Parathyroid adenoma (tissue), 2 donors: ENCODE measurements around the gene MGST2.
"Not testable (repeated sequence)": the region's sequence is repeated elsewhere in the genome, so short reads cannot be mapped to it uniquely, and the experiment has no call there.

Source experiments
- H2AFZ ChIP-seq: fragments of 300-600 bp; sonication (generic); one replicate; pipeline ENCODE4 v1.7.0; 2017; ENCODE audit warnings: antibody characterized with exemption, mild to moderate bottlenecking
- H3K27ac ChIP-seq: fragments of 300-600 bp; sonication (generic); one replicate; pipeline ENCODE4 v1.7.0; 2017
- H3K27me3 ChIP-seq: fragments of 300-600 bp; sonication (generic); one replicate; pipeline ENCODE4 v1.7.0; 2017; ENCODE audit warnings: low read length; ENCODE audit not compliant: control insufficient read depth, insufficient read depth
- H3K36me3 ChIP-seq: fragments of 300-600 bp; sonication (generic); one replicate; pipeline ENCODE4 v1.7.0; 2017; ENCODE audit warnings: low read length; ENCODE audit not compliant: control insufficient read depth, insufficient read depth
- H3K4me1 ChIP-seq: fragments of 300-600 bp; sonication (generic); one replicate; pipeline ENCODE4 v1.7.0; 2017; ENCODE audit warnings: control low read depth
- H3K4me2 ChIP-seq: fragments of 300-600 bp; sonication (generic); one replicate; pipeline ENCODE4 v1.7.0; 2017; ENCODE audit warnings: low read length
- H3K4me3 ChIP-seq: fragments of 300-600 bp; sonication (generic); one replicate; pipeline ENCODE4 v1.7.0; 2017; ENCODE audit warnings: low read depth, low read length
- H3K79me2 ChIP-seq: fragments of 300-600 bp; sonication (generic); one replicate; pipeline ENCODE4 v1.7.0; 2017; ENCODE audit warnings: control low read depth
- H3K9ac ChIP-seq: fragments of 300-600 bp; sonication (generic); one replicate; pipeline ENCODE4 v1.7.0; 2017; ENCODE audit warnings: mild to moderate bottlenecking
- H3K9me3 ChIP-seq: fragments of 300-600 bp; sonication (generic); one replicate; pipeline ENCODE4 v1.7.0; 2017; ENCODE audit warnings: low read length; ENCODE audit not compliant: control insufficient read depth
- CTCF ChIP-seq: fragments of 300-600 bp; sonication (generic); IDR thresholded peaks from one replicate; pipeline ENCODE4 v1.7.0; 2017; ENCODE audit warnings: antibody characterized with exemption, mild to moderate bottlenecking
- donor health status: primary hyperparathyroidism.

The MGST2 gene

GRCh38 chr4:139629436-139630125, 36.0 kb upstream of the MGST2 start:
- Histone ChIP-seq H2AFZ (peak overlapping the region; percentile 56), H3K4me3 (peak overlapping the region; percentile 8), H3K4me1 (peaks cover 7% of the 10 kb centered on the region), H3K9ac (no peak overlapping the region), H3K36me3 (no peaks in the 10 kb centered on the region), H3K79me2 (no peaks in the 10 kb centered on the region), H3K27me3 (no peaks in the 10 kb centered on the region), H3K4me2 (no peak overlapping the region), H3K27ac (peak overlapping the region; percentile 39), H3K9me3 (no peaks in the 10 kb centered on the region)
- TF ChIP-seq CTCF = no peak

- Histone ChIP-seq H3K27me3 (no peaks in the 10 kb centered on the region), H3K4me2 (no peak overlapping the region), H3K4me1 (peaks cover 7% of the 10 kb centered on the region), H3K4me3 (no peak overlapping the region), H3K9ac (no peak overlapping the region), H3K9me3 (no peaks in the 10 kb centered on the region), H3K36me3 (no peaks in the 10 kb centered on the region), H3K79me2 (no peaks in the 10 kb centered on the region), H3K27ac (no peak overlapping the region), H2AFZ (no peak overlapping the region)
- TF ChIP-seq CTCF = no peak
These were observed 35.5 kb upstream of the MGST2 start for GRCh38 chr4:139630126-139630495.

- no peak for TF ChIP-seq CTCF
- Histone ChIP-seq H3K4me3 (no peak overlapping the region), H3K27me3 (no peaks in the 10 kb centered on the region)
These were observed 34.6 kb upstream of the MGST2 start for GRCh38 chr4:139630991-139631390.

GRCh38 chr4:139631791-139632190, 33.8 kb upstream of the MGST2 start:
- Histone ChIP-seq H2AFZ (no peak overlapping the region), H3K4me2 (no peak overlapping the region), H3K36me3 (no peaks in the 10 kb centered on the region), H3K4me3 (no peak overlapping the region), H3K9me3 (no peaks in the 10 kb centered on the region), H3K9ac (no peak overlapping the region), H3K27me3 (no peaks in the 10 kb centered on the region), H3K4me1 (peaks cover 7% of the 10 kb centered on the region), H3K79me2 (no peaks in the 10 kb centered on the region), H3K27ac (no peak overlapping the region)
- no peak for TF ChIP-seq CTCF

More at GRCh38 chr4:139630991-139631390, 34.6 kb upstream of the MGST2 start:
- Histone ChIP-seq H3K4me1 (peaks cover 7% of the 10 kb centered on the region), H3K36me3 (no peaks in the 10 kb centered on the region), H3K27ac (no peak overlapping the region), H3K9ac (no peak overlapping the region), H3K4me2 (no peak overlapping the region), H3K9me3 (no peaks in the 10 kb centered on the region), H2AFZ (no peak overlapping the region), H3K79me2 (no peaks in the 10 kb centered on the region)

GRCh38 chr4:139632739-139633138, 32.9 kb upstream of the MGST2 start:
- not testable (repeated sequence) for H3K9me3 ChIP-seq, H3K79me2 ChIP-seq, H3K4me1 ChIP-seq, H3K9ac ChIP-seq, H3K27me3 ChIP-seq, H3K36me3 ChIP-seq
- Histone ChIP-seq H3K4me2 (peak overlapping the region; percentile 70), H3K4me3 (peak overlapping the region; percentile 35), H2AFZ (peak overlapping the region; percentile 89), H3K27ac (peak overlapping the region; percentile 54)
